Bone marrow (tissue), 2 donors: ENCODE measurements around the gene NUDT1.
A peak's percentile ranks its signal among the peaks of the same experiment; 100 is the strongest.

Experiments used
- DNase-seq, 2 donors: peaks; one replicate each; lab custom pipeline; 2025; lab: John Stamatoyannopoulos, UW

Gene NUDT1

GRCh38 chr7:2224491-2224928, 17.5 kb upstream of the NUDT1 start:
- no peak for DNase-seq

- DNase-seq: no peak
These were observed 17.1 kb upstream of the NUDT1 start for GRCh38 chr7:2224934-2225333.

- DNase-seq: no peak
These were observed 16.7 kb upstream of the NUDT1 start for GRCh38 chr7:2225336-2225735.

GRCh38 chr7:2225830-2226229, 16.2 kb upstream of the NUDT1 start:
- no peak for DNase-seq

GRCh38 chr7:2227699-2228098, 14.3 kb upstream of the NUDT1 start:
- no peak for DNase-seq

GRCh38 chr7:2228921-2229320, 13.1 kb upstream of the NUDT1 start:
- no peak for DNase-seq

GRCh38 chr7:2229467-2229866, 12.6 kb upstream of the NUDT1 start:
- DNase-seq: no peak

GRCh38 chr7:2230226-2230625, 11.8 kb upstream of the NUDT1 start:
- DNase-seq: no peak

- no peak for DNase-seq
These were observed 11.1 kb upstream of the NUDT1 start for GRCh38 chr7:2230882-2231281.

GRCh38 chr7:2231992-2232765, 9.8 kb upstream of the NUDT1 start:
- DNase-seq: peak; percentile 5 to 39

GRCh38 chr7:2232766-2233520, 9.1 kb upstream of the NUDT1 start, which contains the start of gene MAD1L1:
MAD1L1 (minus strand) TSS chr7:2232945; CDS start chr7:2230133, 2,812 bp downstream.
- DNase-seq: peak; percentile 34 to 68

GRCh38 chr7:2233926-2234325, 8.1 kb upstream of the NUDT1 start:
- no peak for DNase-seq

GRCh38 chr7:2237109-2237602, 4.9 kb upstream of the NUDT1 start:
- DNase-seq: peak; percentile 17 to 72

GRCh38 chr7:2239242-2239641, 2.8 kb upstream of the NUDT1 start:
- no peak for DNase-seq

GRCh38 chr7:2242541-2243429, 759 bp downstream of the NUDT1 start:
- peak in 1 of 2 donors; percentile 43 for DNase-seq

GRCh38 chr7:2243458-2243857, 1.4 kb downstream of the NUDT1 start:
- DNase-seq: no peak

- no peak for DNase-seq
These were observed 2.5 kb downstream of the NUDT1 start for GRCh38 chr7:2244404-2244995.

- DNase-seq: peak in 1 of 2 donors; percentile 66
These were observed 4.1 kb downstream of the NUDT1 start for GRCh38 chr7:2245883-2246675.

GRCh38 chr7:2247141-2247995, 5.3 kb downstream of the NUDT1 start:
- no peak for DNase-seq
